ENCODE results near the gene AHNAK. TPM values are rescaled to one million over a fixed set of nuclear protein-coding genes. Genes with fewer than 3 reads are reported as not detected.

AHNAK gene
- total and polyA plus RNA-seq, 11 donors = 84.4 to 861 (median 384) TPM

DNA sequence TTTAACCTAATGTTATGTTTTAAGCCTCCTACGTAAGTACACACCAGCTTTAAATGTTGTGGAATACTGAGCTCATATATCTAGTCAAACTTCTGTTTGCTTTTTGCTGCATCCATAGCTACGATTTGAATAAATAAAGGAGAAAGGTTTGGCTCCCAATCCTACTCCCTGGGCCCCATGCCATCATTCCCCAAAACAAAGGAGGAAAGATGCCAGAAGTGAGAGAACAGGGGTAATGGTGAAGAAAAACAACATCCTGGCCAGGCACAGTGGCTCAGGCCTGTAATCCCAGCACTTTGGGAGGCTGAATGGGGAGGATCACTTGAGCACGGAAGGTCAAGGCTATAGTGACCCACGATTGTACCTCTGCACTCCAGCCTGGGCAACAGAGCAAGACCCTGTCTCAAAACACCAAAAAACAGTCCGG is 101.3 kb downstream of the AHNAK start:
- no peaks in the 10 kb centered on the region for H3K27me3 ChIP-seq
- H3K4me3 ChIP-seq = peak overlapping the region in 2 of 12 donors; percentile 47 to 54
- H3K36me3 ChIP-seq = no peaks in the 10 kb centered on the region
- peak in 3 of 4 donors; percentile 13 to 47 (median 35) for ATAC-seq
- H3K27ac ChIP-seq = peak overlapping the region in 11 of 12 donors; percentile 65 to 95 (median 82)
- intact Hi-C loops (cut with DNase I) = loop anchor here in 2 of 10 donors (5.0 kb wide), 1 partner anchor 47 kb away; no protein-coding TSS in a partner anchor
- DNase-seq = peak in 3 of 5 donors; percentile 39 to 52 (median 48)
- WGBS, 4 donors = 44 to 57% (median 49%) methylated on average over 5 of the region's 5 CpGs
- H3K9me3 ChIP-seq = no peaks in the 10 kb centered on the region
- TF ChIP-seq POLR2A (IDR thresholded peaks at IDR 0.05) = no peak
- TF ChIP-seq, protein P1, sequence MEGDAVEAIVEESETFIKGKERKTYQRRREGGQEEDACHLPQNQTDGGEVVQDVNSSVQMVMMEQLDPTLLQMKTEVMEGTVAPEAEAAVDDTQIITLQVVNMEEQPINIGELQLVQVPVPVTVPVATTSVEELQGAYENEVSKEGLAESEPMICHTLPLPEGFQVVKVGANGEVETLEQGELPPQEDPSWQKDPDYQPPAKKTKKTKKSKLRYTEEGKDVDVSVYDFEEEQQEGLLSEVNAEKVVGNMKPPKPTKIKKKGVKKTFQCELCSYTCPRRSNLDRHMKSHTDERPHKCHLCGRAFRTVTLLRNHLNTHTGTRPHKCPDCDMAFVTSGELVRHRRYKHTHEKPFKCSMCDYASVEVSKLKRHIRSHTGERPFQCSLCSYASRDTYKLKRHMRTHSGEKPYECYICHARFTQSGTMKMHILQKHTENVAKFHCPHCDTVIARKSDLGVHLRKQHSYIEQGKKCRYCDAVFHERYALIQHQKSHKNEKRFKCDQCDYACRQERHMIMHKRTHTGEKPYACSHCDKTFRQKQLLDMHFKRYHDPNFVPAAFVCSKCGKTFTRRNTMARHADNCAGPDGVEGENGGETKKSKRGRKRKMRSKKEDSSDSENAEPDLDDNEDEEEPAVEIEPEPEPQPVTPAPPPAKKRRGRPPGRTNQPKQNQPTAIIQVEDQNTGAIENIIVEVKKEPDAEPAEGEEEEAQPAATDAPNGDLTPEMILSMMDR (IDR thresholded peaks at IDR 0.05) = no peak
- H3K4me1 ChIP-seq = peaks cover 12 to 51% (median 39%) of the 10 kb centered on the region in 12 donors

DNA sequence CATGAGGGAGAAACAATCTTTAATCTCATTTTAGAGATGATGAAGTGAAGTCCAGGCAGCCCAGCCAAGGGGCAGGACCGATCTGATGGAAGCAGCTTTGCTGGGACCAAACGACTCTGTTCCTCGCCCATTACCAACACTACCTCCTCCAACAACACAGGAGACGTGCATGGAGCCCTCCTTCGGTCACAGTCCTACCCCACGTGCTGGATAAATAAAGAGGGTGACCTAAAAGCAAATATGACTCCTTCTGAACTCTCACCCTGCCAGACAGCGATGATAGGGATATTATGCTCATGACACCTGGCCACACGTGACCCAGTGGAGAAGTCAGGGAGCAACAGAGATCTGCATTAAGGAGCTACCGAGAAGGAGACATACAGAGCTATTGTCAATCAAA is 101.8 kb downstream of the AHNAK start:
- Histone ChIP-seq H3K4me3 (peak overlapping the region; percentile 7 to 58 (median 48)), H3K36me3 (no peaks in the 10 kb centered on the region), H3K27ac (peak overlapping the region in 11 of 12 donors; percentile 65 to 95 (median 82)), H3K9me3 (no peaks in the 10 kb centered on the region), H3K27me3 (no peaks in the 10 kb centered on the region), H3K4me1 (peaks cover 12 to 55% (median 43%) of the 10 kb centered on the region in 12 donors)
- DNase-seq (no peak), ATAC-seq (peak; percentile 8 to 23 (median 8))
- TF ChIP-seq, protein P1 (IDR thresholded peaks at IDR 0.05) = no peak
- no peak for TF ChIP-seq POLR2A (IDR thresholded peaks at IDR 0.05)
- intact Hi-C loops (cut with DNase I) = loop anchor here in 2 of 10 donors (5.0 kb wide), 1 partner anchor 47 kb away; no protein-coding TSS in a partner anchor
- WGBS, 4 donors = 20 to 62% (median 44%) methylated on average over 9 of the region's 9 CpGs

DNA sequence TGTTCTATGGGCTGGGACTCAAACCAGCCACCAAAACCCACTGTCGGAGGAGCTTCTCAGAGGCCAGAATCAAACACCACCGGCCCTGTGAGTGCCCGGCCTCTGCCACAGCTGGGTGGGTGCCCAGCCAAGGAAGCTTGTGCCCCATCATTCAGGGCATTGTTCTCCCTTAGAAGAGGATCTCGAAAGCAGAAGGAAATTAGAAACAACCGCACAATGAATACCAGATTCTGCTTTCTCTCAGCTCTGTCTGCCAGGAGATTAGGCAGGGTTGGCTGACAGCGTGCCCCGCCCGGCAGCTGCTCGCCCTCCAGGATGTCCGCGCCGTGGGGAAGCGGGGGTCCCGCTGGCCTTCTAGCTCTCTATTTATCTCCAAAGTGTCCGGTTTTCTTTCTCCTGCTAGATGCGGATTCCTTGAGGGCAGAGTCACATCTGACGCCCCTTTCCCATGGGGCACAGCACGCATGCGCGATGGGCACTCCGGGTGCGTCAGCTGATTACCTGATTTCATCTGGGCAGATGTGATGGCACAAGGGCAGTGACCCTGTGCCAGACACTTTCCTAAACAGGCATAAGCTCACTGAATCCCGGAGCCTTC is 102.3 kb downstream of the AHNAK start:
- Histone ChIP-seq H3K4me3 (peak overlapping the region; percentile 7 to 58 (median 48)), H3K36me3 (no peaks in the 10 kb centered on the region), H3K9me3 (no peaks in the 10 kb centered on the region), H3K4me1 (peaks cover 12 to 60% (median 46%) of the 10 kb centered on the region in 12 donors), H3K27me3 (no peaks in the 10 kb centered on the region), H3K27ac (peak overlapping the region; percentile 49 to 95 (median 80))
- intact Hi-C loops (cut with DNase I) = no loop called here
- DNase-seq = peak; percentile 50 to 84 (median 66)
- WGBS, 4 donors = 11 to 48% (median 32%) methylated on average over 23 of the region's 23 CpGs
- TF ChIP-seq POLR2A (IDR thresholded peaks at IDR 0.05) = no peak
- TF ChIP-seq, protein P1 (IDR thresholded peaks at IDR 0.05) = no peak
- peak; percentile 14 to 74 (median 60) for ATAC-seq

DNA sequence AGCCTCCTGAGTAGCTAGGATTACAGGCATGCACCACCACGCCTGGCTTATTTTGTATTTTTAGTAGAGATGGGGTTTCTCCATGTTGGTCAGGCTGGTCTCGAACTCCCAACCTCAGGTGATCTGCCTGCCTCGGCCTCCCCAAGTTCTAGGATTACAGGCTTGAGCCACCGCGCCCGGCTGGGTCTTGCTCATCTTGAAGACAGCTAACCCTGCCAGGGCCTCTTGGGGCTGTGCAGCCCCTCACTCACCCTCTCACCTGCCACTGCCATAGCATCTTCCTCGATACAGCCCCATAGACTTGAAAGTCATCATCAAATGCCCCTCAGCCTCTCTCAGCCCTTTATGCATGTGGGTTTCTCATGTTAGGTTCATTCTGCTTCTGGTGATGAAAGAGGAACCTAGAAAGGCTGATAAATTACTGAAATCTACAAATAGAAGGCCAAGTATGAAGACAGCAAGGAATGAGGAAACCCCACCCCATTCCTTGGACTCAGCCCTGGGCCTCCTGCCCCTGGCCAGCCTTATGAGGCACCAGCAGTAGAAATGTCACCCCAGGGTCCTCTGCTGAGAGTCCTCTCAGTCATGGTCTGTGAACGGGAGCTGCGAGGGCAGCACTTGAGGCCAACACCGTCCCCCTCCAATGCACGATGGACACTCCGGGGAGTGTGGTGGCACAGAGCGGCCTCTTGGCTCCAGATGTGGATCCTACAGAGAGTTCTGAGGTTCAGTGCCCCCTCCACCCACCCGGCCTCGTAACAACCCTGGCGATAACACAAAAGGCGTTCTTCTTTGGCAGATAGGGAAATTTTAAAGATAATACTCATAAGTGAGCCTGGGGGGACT is 103.0 kb downstream of the AHNAK start:
- intact Hi-C loops (cut with DNase I) = no loop called here
- ATAC-seq (peak; percentile 33 to 73 (median 48)), DNase-seq (peak in 3 of 5 donors; percentile 36 to 57 (median 49))
- H3K4me3 ChIP-seq = peak overlapping the region in 10 of 12 donors; percentile 13 to 58 (median 50)
- H3K4me1 ChIP-seq = peaks cover 12 to 61% (median 46%) of the 10 kb centered on the region in 12 donors
- H3K36me3 ChIP-seq = no peaks in the 10 kb centered on the region
- TF ChIP-seq, protein P1 (IDR thresholded peaks at IDR 0.05) = no peak
- no peak for TF ChIP-seq POLR2A (IDR thresholded peaks at IDR 0.05)
- peak overlapping the region; percentile 49 to 95 (median 80) for H3K27ac ChIP-seq
- H3K27me3 ChIP-seq = no peaks in the 10 kb centered on the region
- WGBS, 4 donors = 75 to 84% (median 79%) methylated on average over 17 of the region's 17 CpGs
- no peaks in the 10 kb centered on the region for H3K9me3 ChIP-seq
